ENCODE results near the gene NCLN.
A peak's percentile ranks its signal among the peaks of the same experiment; 100 is the strongest.
"Not testable (repeated sequence)": the region's sequence is repeated elsewhere in the genome, so short reads cannot be mapped to it uniquely, and the experiment has no call there.

NCLN gene

GRCh38 chr19:3183721-3184641 lies 1.7 kb upstream of the NCLN start:
- Mint-ChIP-seq H3K27ac (peak overlapping the region; percentile 85), H3K36me3 (peaks cover 29 to 39% of the 10 kb centered on the region in 2 donors), H3K27me3 (no peaks in the 10 kb centered on the region), H3K4me3 (peak overlapping the region; percentile 47 to 59), H3K4me1 (peaks cover 49 to 73% of the 10 kb centered on the region in 2 donors), H3K9me3 (no peaks in the 10 kb centered on the region)
- ATAC-seq (replicated peaks) (no peak), DNase-seq (no peak)

- Mint-ChIP-seq H3K27ac (peak overlapping the region; percentile 98), H3K27me3 (no peaks in the 10 kb centered on the region), H3K4me3 (peak overlapping the region; percentile 96 to 99), H3K9me3 (no peaks in the 10 kb centered on the region), H3K36me3 (peaks cover 29 to 35% of the 10 kb centered on the region in 2 donors), H3K4me1 (peaks cover 43 to 73% of the 10 kb centered on the region in 2 donors)
- DNase-seq (no peak), ATAC-seq (replicated peaks) (peak; percentile 37 to 38)
Measured at GRCh38 chr19:3184847-3185460, 776 bp upstream of the NCLN start.

GRCh38 chr19:3186160-3186688 lies 494 bp downstream of the NCLN start:
- Mint-ChIP-seq H3K4me3 (peak overlapping the region; percentile 96 to 99), H3K27ac (peak overlapping the region; percentile 86), H3K36me3 (peaks cover 28 to 31% of the 10 kb centered on the region in 2 donors), H3K9me3 (no peaks in the 10 kb centered on the region), H3K27me3 (no peaks in the 10 kb centered on the region), H3K4me1 (peaks cover 40 to 67% of the 10 kb centered on the region in 2 donors)
- no peak for DNase-seq
- peak in 1 of 2 donors; percentile 1 for ATAC-seq (replicated peaks)

GRCh38 chr19:3186891-3187661 lies 1.3 kb downstream of the NCLN start:
- ATAC-seq (replicated peaks) (no peak), DNase-seq (no peak)
- Mint-ChIP-seq H3K27ac (peak overlapping the region; percentile 86), H3K9me3 (no peaks in the 10 kb centered on the region), H3K4me3 (peak overlapping the region; percentile 96 to 99), H3K27me3 (no peaks in the 10 kb centered on the region), H3K36me3 (peaks cover 28 to 31% of the 10 kb centered on the region in 2 donors), H3K4me1 (peaks cover 38 to 66% of the 10 kb centered on the region in 2 donors)

- peaks cover 40 to 64% of the 10 kb centered on the region in 2 donors for H3K4me1 Mint-ChIP-seq
- H3K27ac Mint-ChIP-seq: peak overlapping the region; percentile 85
- ATAC-seq (replicated peaks): no peak
- no peaks in the 10 kb centered on the region for H3K9me3 Mint-ChIP-seq
- peak overlapping the region; percentile 96 to 99 for H3K4me3 Mint-ChIP-seq
- DNase-seq: no peak
- no peaks in the 10 kb centered on the region for H3K27me3 Mint-ChIP-seq
- peaks cover 28 to 38% of the 10 kb centered on the region in 2 donors for H3K36me3 Mint-ChIP-seq
Measured at GRCh38 chr19:3187662-3188511, 2.2 kb downstream of the NCLN start.

GRCh38 chr19:3188627-3189596 lies 3.2 kb downstream of the NCLN start:
- ATAC-seq (replicated peaks): no peak
- DNase-seq: no peak
- H3K9me3 Mint-ChIP-seq: no peaks in the 10 kb centered on the region
- H3K27me3 Mint-ChIP-seq: no peaks in the 10 kb centered on the region
- H3K4me1 Mint-ChIP-seq: peaks cover 40 to 66% of the 10 kb centered on the region in 2 donors
- H3K36me3 Mint-ChIP-seq: peaks cover 32 to 44% of the 10 kb centered on the region in 2 donors
- H3K27ac Mint-ChIP-seq: peak overlapping the region; percentile 85
- peak overlapping the region; percentile 96 to 99 for H3K4me3 Mint-ChIP-seq

GRCh38 chr19:3189702-3190469 lies 4.2 kb downstream of the NCLN start:
- ATAC-seq (replicated peaks) (no peak), DNase-seq (no peak)
- H3K27me3 Mint-ChIP-seq: no peaks in the 10 kb centered on the region
- H3K9me3 Mint-ChIP-seq: no peaks in the 10 kb centered on the region
- H3K4me1 Mint-ChIP-seq: peaks cover 31 to 57% of the 10 kb centered on the region in 2 donors
- no peak overlapping the region for H3K4me3 Mint-ChIP-seq
- no peak overlapping the region for H3K27ac Mint-ChIP-seq
- H3K36me3 Mint-ChIP-seq: peaks cover 31 to 49% of the 10 kb centered on the region in 2 donors

GRCh38 chr19:3190470-3190770 lies 4.7 kb downstream of the NCLN start:
- no peak for DNase-seq
- Mint-ChIP-seq H3K4me3 (no peak overlapping the region), H3K27me3 (no peaks in the 10 kb centered on the region), H3K9me3 (no peaks in the 10 kb centered on the region), H3K27ac (no peak overlapping the region), H3K36me3 (peaks cover 31 to 49% of the 10 kb centered on the region in 2 donors), H3K4me1 (peaks cover 31 to 52% of the 10 kb centered on the region in 2 donors)
- ATAC-seq (replicated peaks): no peak

GRCh38 chr19:3190921-3191805 lies 5.4 kb downstream of the NCLN start:
- no peaks in the 10 kb centered on the region for H3K27me3 Mint-ChIP-seq
- no peak overlapping the region for H3K27ac Mint-ChIP-seq
- DNase-seq (no peak), ATAC-seq (replicated peaks) (no peak)
- peaks cover 31 to 52% of the 10 kb centered on the region in 2 donors for H3K4me1 Mint-ChIP-seq
- no peak overlapping the region for H3K4me3 Mint-ChIP-seq
- no peaks in the 10 kb centered on the region for H3K9me3 Mint-ChIP-seq
- peaks cover 31 to 49% of the 10 kb centered on the region in 2 donors for H3K36me3 Mint-ChIP-seq

GRCh38 chr19:3191806-3192104 lies 6.0 kb downstream of the NCLN start:
- not testable (repeated sequence) for H3K9me3 Mint-ChIP-seq; H3K4me3 Mint-ChIP-seq; ATAC-seq (replicated peaks); H3K27ac Mint-ChIP-seq; DNase-seq; H3K27me3 Mint-ChIP-seq
- H3K36me3 Mint-ChIP-seq: peaks cover 34 to 51% of the 10 kb centered on the region in 2 donors
- H3K4me1 Mint-ChIP-seq: peaks cover 29 to 47% of the 10 kb centered on the region in 2 donors

- Mint-ChIP-seq H3K27me3 (no peaks in the 10 kb centered on the region), H3K4me1 (peaks cover 24 to 42% of the 10 kb centered on the region in 2 donors), H3K27ac (no peak overlapping the region), H3K36me3 (peaks cover 38 to 47% of the 10 kb centered on the region in 2 donors), H3K9me3 (no peaks in the 10 kb centered on the region), H3K4me3 (no peak overlapping the region)
- DNase-seq (no peak), ATAC-seq (replicated peaks) (no peak)
Measured at GRCh38 chr19:3192228-3192635, 6.5 kb downstream of the NCLN start.
